BLaER1 (cell line): ENCODE measurements around the gene MACF1.
"Not testable (repeated sequence)": the region's sequence is repeated elsewhere in the genome, so short reads cannot be mapped to it uniquely, and the experiment has no call there.

Experiments
- H3K27ac ChIP-seq: shearing (Covaris generic); formaldehyde crosslinking; 2 replicates; pipeline ENCODE4 v1.8.1; 2022
- H3K27me3 ChIP-seq: shearing (Covaris generic); formaldehyde crosslinking; 2 replicates; pipeline ENCODE4 v1.8.1; 2022
- H3K36me3 ChIP-seq: shearing (Covaris generic); formaldehyde crosslinking; 2 replicates; pipeline ENCODE4 v1.8.1; 2022
- H3K4me1 ChIP-seq: shearing (Covaris generic); formaldehyde crosslinking; 2 replicates; pipeline ENCODE4 v1.8.1; 2022
- H3K4me2 ChIP-seq: shearing (Covaris generic); formaldehyde crosslinking; 2 replicates; pipeline ENCODE4 v1.8.1; 2022
- H3K4me3 ChIP-seq: shearing (Covaris generic); formaldehyde crosslinking; 2 replicates; pipeline ENCODE4 v1.8.1; 2022
- H3K9ac ChIP-seq: shearing (Covaris generic); formaldehyde crosslinking; 2 replicates; pipeline ENCODE4 v1.8.1; 2022
- H3K9me3 ChIP-seq: shearing (Covaris generic); formaldehyde crosslinking; 2 replicates; pipeline ENCODE4 v1.8.1; 2022
- H4K20me1 ChIP-seq: shearing (Covaris generic); formaldehyde crosslinking; 2 replicates; pipeline ENCODE4 v1.8.1; 2022
- Cebpa-rat ChIP-seq: shearing (Covaris generic); IDR thresholded peaks from 2 replicates; pipeline ENCODE4 v1.8.1; 2022

Gene MACF1

GRCh38 chr1:39508857-39509305 lies 304.4 kb downstream of the MACF1 start:
- Histone ChIP-seq H3K36me3 (no peaks in the 10 kb centered on the region), H4K20me1 (no peaks in the 10 kb centered on the region), H3K27ac (peak overlapping the region; percentile 7; the same call in 1 of the 2 replicates), H3K9ac (no peak overlapping the region; the same call in 1 of the 2 replicates), H3K4me2 (peak overlapping the region; percentile 88), H3K4me1 (peaks cover 49% of the 10 kb centered on the region), H3K4me3 (0 out of 2 replicates have a peak overlapping the region, but pooled peaks have one; percentile 16), H3K27me3 (peaks cover 4% of the 10 kb centered on the region; the same call in 1 of the 2 replicates), H3K9me3 (no peaks in the 10 kb centered on the region)
- TF ChIP-seq Cebpa-rat, result no peak

GRCh38 chr1:39509360-39510009 lies 305.0 kb downstream of the MACF1 start:
- peaks cover 49% of the 10 kb centered on the region for H3K4me1 ChIP-seq
- H4K20me1 ChIP-seq, result no peaks in the 10 kb centered on the region
- H3K9me3 ChIP-seq, result no peaks in the 10 kb centered on the region
- H3K27ac ChIP-seq, result peak overlapping the region; percentile 5; the same call in 1 of the 2 replicates
- no peaks in the 10 kb centered on the region for H3K36me3 ChIP-seq
- peak overlapping the region; percentile 2; the same call in 1 of the 2 replicates for H3K9ac ChIP-seq
- peak overlapping the region; percentile 88 for H3K4me2 ChIP-seq
- peak overlapping the region; percentile 16; the same call in 1 of the 2 replicates for H3K4me3 ChIP-seq
- no peak for TF ChIP-seq Cebpa-rat
- H3K27me3 ChIP-seq, result peaks cover 7% of the 10 kb centered on the region

- H3K4me2 ChIP-seq, result peak overlapping the region; percentile 84
These were observed 306.2 kb downstream of the MACF1 start for GRCh38 chr1:39510570-39511186.

GRCh38 chr1:39511477-39511876 lies 307.0 kb downstream of the MACF1 start:
- H3K4me3 ChIP-seq, H3K9me3 ChIP-seq, H4K20me1 ChIP-seq, H3K4me2 ChIP-seq, H3K36me3 ChIP-seq, H3K27ac ChIP-seq, H3K9ac ChIP-seq: not testable (repeated sequence)
- Histone ChIP-seq H3K27me3 (peaks cover 21% of the 10 kb centered on the region), H3K4me1 (peaks cover 45% of the 10 kb centered on the region)

More at GRCh38 chr1:39510570-39511186, 306.2 kb downstream of the MACF1 start:
- not testable (repeated sequence) for H3K9me3 ChIP-seq, H3K36me3 ChIP-seq, H3K4me3 ChIP-seq, H3K9ac ChIP-seq, H4K20me1 ChIP-seq
- H3K27me3 ChIP-seq, result peaks cover 16% of the 10 kb centered on the region
- H3K4me1 ChIP-seq, result peaks cover 49% of the 10 kb centered on the region
- H3K27ac ChIP-seq, result 0 out of 2 replicates have a peak overlapping the region, but pooled peaks have one; percentile 22

GRCh38 chr1:39512234-39512847 lies 307.8 kb downstream of the MACF1 start:
- not testable (repeated sequence) for H4K20me1 ChIP-seq, H3K4me3 ChIP-seq, H3K27ac ChIP-seq, H3K36me3 ChIP-seq, H3K9me3 ChIP-seq, H3K4me2 ChIP-seq, H3K9ac ChIP-seq
- Histone ChIP-seq H3K4me1 (peaks cover 36% of the 10 kb centered on the region), H3K27me3 (peaks cover 21% of the 10 kb centered on the region)

- not testable (repeated sequence) for H3K4me2 ChIP-seq, H4K20me1 ChIP-seq, H3K27ac ChIP-seq, H3K9ac ChIP-seq, H3K4me3 ChIP-seq, H3K36me3 ChIP-seq, H3K9me3 ChIP-seq
- Histone ChIP-seq H3K4me1 (peaks cover 13% of the 10 kb centered on the region), H3K27me3 (peaks cover 21% of the 10 kb centered on the region)
These were observed 310.2 kb downstream of the MACF1 start for GRCh38 chr1:39514710-39515124.

GRCh38 chr1:39515131-39516086 lies 310.9 kb downstream of the MACF1 start:
- H3K36me3 ChIP-seq, H3K9ac ChIP-seq, H3K27ac ChIP-seq, H3K4me1 ChIP-seq, H4K20me1 ChIP-seq, H3K9me3 ChIP-seq, H3K4me3 ChIP-seq: not testable (repeated sequence)
- Histone ChIP-seq H3K27me3 (peaks cover 21% of the 10 kb centered on the region), H3K4me2 (peak overlapping the region; percentile 48)

GRCh38 chr1:39516841-39517240 lies 312.3 kb downstream of the MACF1 start:
- not testable (repeated sequence) for H4K20me1 ChIP-seq, H3K9me3 ChIP-seq, H3K4me3 ChIP-seq, H3K27ac ChIP-seq, H3K4me1 ChIP-seq, H3K36me3 ChIP-seq, H3K4me2 ChIP-seq, H3K9ac ChIP-seq
- H3K27me3 ChIP-seq, result peaks cover 21% of the 10 kb centered on the region

GRCh38 chr1:39517936-39518335 lies 313.4 kb downstream of the MACF1 start:
- not testable (repeated sequence) for H3K4me3 ChIP-seq, H4K20me1 ChIP-seq, H3K4me1 ChIP-seq, H3K36me3 ChIP-seq, H3K4me2 ChIP-seq, H3K9me3 ChIP-seq, H3K9ac ChIP-seq, H3K27ac ChIP-seq
- H3K27me3 ChIP-seq, result peaks cover 21% of the 10 kb centered on the region

- not testable (repeated sequence) for H3K4me3 ChIP-seq, H3K4me2 ChIP-seq, H3K27ac ChIP-seq, H4K20me1 ChIP-seq, H3K36me3 ChIP-seq, H3K9me3 ChIP-seq, H3K9ac ChIP-seq
- peaks cover 15% of the 10 kb centered on the region for H3K27me3 ChIP-seq
- peaks cover 17% of the 10 kb centered on the region for H3K4me1 ChIP-seq
These were observed 314.9 kb downstream of the MACF1 start for GRCh38 chr1:39519376-39519775.

- not testable (repeated sequence) for H3K9ac ChIP-seq, H3K27me3 ChIP-seq, H3K36me3 ChIP-seq, H3K27ac ChIP-seq, H3K9me3 ChIP-seq, H3K4me3 ChIP-seq, H3K4me2 ChIP-seq
- Histone ChIP-seq H4K20me1 (peaks cover 18% of the 10 kb centered on the region; the same call in 1 of the 2 replicates), H3K4me1 (peaks cover 46% of the 10 kb centered on the region)
These were observed 317.7 kb downstream of the MACF1 start for GRCh38 chr1:39522221-39522620.
